ENCODE data around the gene MS4A4E.

- TF ChIP-seq CTCF (IDR thresholded peaks at IDR 0.05), result no peak
- TF ChIP-seq POLR2A (IDR thresholded peaks at IDR 0.05), result no peak
- TF ChIP-seq POLR2AphosphoS5 (IDR thresholded peaks at IDR 0.05), result no peak
These were observed 81.8 kb downstream of the MS4A4E start for GRCh38 chr11:60161107-60161506.

Data from upper lobe of left lung (tissue), 4 donors.